GM19023 (cell line): ENCODE results near the gene RMDN2.
"Not testable (repeated sequence)": the region's sequence is repeated elsewhere in the genome, so short reads cannot be mapped to it uniquely, and the experiment has no call there.

Source experiments
- ATAC-seq: cut with Tn5 transposase; IDR thresholded peaks from one replicate; pipeline ENCODE4 v1.9.1; 2021; ENCODE audit warnings: mild to moderate bottlenecking, moderate library complexity; ENCODE audit not compliant: unreplicated experiment

The RMDN2 gene

DNA sequence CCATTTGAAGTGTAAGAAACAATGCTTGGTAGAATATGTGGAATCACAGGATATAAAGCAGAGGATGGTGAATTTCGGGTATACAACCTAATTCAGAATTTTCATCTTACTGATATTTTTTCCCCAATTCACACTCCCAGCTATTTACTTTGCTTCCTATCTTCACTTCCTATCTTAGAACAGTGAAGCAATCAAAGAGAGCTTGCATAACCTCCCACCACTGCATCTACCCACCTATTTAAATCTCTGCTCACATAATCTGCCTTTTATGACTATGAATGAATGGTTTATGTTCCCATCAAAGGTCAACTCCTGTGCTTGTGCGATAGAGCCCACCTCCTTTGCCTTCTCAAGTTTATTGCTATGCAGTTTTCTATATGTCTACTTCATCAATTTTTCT lies 3.3 kb downstream of the RMDN2 start:
- no peak for ATAC-seq

DNA sequence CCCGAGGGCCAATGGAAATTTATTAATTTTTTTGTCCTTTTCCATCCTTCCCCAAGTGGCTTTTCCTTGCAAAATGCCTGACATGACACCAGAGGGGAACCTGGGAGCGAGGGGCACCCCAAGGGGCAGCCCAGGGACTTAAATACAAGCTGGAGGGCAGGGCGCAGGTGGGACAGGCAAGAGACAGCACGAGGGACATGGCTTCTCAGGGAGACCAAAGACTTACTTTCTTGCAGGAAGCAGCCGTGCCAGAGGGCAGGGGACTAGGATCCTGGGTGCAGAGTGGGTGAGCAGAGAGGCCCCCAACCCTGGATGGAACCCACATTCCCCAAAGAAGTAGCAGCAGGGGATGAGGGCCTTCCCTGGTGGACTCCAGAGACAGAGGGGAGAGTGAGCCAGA lies 5.3 kb downstream of the RMDN2 start:
- not testable (repeated sequence) for ATAC-seq

DNA sequence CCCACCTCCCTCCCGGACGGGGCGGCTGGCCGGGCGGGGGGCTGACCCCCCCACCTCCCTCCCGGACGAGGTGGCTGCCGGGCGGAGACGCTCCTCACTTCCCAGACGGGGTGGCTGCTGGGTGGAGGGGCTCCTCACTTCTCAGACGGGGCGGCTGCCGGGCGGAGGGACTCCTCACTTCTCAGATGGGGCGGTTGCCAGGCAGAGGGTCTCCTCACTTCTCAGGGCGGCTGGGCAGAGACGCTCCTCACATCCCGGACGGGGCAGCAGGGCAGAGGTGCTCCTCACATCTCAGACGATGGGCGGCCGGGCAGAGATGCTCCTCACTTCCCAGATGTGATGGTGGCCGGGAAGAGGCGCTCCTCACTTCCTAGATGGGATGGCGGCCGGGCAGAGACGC lies 7.8 kb downstream of the RMDN2 start:
- not testable (repeated sequence) for ATAC-seq

DNA sequence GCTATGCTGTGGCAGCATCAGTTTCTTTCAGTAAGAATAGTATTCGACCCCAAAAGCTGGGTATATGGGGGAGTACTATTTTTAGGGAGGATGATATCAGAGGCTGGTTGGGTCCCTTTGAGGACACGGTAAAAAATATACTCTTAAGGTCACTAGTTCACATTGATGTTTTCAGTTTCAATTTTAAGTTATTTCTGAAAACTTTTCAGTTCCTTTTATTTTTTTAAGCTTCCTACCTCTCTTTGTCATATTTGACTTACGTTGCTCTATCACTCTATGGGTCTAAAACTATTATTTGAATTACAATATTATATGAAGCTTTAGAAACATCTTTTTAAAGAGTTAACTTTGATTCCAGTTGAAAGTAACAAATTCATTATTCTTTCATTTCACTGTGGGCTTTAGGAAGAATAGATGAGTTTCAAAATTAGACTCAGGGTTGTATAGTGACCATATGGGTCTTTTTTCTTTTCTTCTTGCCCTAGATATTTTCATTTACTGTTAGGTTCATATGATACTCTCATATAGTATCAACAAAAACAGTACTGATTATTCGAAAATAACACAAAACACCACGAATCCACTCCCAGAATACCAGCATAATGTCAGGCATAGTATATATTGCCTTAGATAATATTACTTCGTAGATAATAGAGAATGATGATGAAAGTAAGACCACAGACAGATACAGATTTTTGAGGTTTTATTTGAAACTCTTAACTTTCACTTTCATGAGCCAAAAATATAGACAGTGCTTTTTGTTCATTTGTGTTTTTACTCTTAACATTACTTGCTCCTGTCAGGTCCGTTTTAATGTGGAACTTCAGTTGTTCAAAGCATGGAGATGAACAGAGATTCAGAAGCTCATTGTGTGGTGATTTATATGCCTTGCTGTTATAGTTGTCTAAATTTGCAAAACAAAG lies 9.8 kb downstream of the RMDN2 start:
- ATAC-seq = peak; percentile 76

DNA sequence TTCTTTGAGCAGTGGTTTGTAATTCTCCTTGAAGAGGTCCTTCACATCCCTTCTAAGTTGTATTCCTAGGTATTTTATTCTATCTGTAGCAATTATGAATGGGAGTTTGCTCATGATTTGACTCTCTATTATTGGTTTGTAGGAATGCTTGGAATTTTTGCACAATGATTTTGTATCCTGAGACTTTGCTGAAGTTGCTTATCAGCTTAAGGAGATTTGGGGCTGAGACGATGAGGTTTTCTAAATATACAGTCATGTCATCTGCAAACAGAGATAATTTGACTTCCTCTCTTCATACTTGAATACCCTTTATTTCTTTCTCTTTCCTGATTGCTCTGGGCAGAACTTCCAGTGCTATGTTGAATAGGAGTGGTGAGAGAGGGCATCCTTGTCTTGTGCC lies 12.5 kb downstream of the RMDN2 start:
- ATAC-seq = not testable (repeated sequence)

DNA sequence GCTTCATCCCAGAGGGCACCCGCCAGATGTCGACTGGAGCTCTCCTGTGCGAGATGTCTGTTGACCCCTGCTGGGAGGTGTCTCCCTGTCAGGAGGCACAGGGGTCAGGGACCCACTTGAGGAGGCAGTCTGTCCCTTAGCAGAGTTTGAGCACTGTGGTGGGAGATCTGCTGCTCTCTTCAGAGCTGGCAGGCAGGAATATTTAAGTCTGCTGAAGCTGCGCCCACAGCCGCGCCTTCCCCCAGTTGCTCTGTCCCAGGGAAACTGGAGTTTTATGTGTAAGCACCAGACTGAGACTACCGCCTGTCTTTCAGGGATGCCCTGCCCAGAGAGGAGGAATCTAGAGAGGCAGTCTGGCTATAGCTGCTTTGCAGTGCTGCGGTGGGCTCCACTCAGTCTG lies 16.2 kb downstream of the RMDN2 start:
- not testable (repeated sequence) for ATAC-seq

DNA sequence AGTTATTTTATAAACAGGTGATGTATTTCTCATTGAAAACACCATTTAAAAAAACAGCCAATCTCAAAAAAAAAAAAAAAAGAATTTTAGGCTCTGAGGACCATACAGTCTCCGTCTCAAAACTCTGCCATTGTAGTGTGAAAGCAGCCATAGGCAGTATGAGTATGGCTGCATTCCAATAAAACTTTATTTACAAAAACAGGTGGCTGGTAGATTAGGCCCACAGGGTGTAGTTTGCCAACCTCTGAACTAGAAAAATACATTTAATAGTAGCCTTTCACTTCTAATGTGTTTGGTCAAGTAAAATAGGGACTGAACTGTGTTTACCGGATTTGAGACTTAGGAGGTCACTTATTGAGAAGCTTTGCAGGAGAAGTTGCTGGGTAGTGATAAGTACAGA lies 19.2 kb downstream of the RMDN2 start:
- ATAC-seq = no peak

DNA sequence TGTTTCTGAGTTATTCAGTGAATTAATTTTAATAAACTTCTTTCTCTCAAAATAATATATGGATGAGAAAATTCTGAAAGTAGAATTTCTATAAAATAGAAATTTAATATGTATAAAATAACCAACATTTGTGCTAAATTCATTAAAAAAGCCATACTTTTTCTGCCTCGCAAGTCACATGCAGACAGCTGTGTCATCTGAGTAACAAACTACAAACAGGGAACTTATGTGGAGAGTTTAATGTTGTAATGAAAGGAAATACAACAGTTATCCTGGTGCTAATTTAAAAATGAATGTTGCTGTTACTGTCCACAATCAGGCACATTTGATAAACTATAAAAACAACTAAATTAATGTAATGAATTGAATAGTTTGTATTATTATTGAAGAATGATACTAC lies 22.2 kb downstream of the RMDN2 start:
- ATAC-seq = no peak

DNA sequence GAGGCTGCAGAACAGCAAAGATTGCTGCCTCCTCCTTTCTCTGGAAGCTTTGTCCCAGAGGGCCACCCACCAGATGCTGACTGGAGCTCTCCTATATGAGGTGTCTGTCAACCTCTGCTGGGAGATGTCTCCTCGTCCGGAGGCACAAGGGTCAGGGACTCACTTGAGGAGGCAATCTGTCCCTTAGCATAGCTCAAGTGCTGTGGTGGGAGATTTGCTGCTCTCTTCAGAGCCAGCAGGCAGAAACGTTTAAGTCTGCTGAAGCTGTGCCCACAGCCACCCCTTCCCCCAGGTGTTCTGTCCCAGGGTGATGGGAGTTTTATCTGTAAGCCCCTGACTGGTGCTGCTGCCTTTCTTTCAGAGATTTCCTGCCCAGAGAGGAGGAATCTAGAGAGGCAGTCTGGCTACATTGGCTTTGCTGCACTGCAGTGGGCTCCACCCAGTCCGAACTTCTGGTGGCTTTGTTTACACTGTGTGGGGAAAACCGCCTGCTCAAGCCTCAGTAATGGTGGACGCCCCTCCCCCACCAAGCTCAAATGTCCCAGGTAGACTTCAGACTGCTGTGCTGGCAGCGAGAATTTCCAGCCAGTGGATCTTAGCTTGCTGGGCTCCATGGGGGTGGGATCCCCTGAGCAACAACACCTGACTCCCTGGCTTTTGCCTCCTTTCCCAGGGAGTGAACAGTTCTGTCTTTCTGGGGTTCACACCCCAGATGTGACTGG lies 37.1 kb downstream of the RMDN2 start:
- ATAC-seq = not testable (repeated sequence)

DNA sequence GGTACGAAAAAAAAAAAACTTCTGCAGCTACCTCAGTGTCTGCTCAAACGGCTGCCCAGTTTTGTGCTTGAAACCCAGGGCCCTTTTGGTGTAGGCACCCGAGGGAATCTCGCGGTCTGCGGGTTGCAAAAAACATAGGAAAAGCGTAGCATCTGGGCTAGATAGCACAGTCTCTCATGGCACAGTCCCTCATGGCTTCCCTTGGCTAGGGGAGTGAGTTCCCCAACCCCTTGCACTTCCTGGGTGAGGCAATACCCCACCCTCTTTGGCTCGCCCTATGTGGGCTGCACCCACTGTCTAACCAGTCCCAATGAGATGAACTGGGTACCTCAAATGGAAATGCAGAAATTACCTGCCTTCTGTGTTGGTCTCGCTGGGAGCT lies 37.6 kb downstream of the RMDN2 start:
- ATAC-seq = not testable (repeated sequence)

DNA sequence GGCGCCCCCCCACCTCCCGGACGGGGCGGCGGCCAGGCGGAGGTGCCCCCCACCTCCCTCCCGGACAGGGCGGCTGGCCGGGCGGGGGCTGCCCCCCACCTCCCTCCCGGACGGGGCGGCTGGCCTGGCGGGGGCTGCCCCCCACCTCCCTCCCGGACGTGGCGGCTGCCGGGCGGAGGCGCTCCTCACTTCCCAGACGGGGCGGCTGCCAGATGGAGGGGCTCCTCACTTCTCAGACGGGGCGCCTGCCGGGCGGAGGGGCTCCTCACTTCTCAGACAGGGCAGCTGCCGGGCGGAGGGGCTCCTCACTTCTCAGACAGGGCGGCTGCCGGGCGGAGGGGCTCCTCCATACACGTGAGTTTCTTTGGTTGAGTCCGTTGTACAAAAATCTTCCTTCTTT lies 38.8 kb downstream of the RMDN2 start:
- not testable (repeated sequence) for ATAC-seq

DNA sequence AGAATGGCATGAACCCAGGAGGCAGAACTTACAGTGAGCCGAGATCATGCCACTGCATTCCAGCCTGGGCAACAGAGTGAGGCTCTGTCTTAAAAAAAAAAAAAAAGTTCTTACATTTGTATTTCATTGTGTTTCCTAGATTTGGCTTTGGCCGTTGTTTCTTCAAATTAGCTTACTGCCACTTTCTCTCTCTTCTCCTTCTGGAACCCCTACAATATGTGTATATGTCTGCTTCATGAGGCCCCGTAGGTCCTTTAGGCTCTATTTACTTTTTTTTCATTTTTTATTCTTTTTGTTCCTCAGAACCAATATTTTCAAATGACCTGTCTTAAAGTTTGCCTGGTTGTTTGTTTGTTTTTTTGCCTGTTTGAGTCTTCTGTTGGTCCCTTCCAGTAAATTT lies 41.2 kb downstream of the RMDN2 start:
- ATAC-seq = no peak

DNA sequence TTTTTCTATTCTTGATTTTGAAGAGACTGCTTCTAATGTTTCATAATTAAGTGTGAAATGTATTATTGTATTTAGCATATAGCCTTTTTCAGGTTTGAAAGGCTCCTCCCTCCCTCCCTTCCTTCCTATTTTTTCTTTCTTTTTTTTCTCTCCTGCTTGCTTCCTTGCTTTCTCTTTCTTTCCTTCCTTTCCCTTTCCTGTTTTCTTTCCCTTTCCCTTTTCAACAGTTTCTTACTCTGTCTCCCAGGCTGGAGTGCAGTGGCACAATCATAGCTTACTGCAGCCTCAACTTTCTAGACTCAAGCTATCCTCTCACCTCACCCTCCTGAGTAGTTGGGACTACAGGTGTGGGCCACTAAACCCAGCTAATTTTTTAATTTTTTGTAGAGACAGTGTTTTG lies 44.6 kb downstream of the RMDN2 start:
- ATAC-seq = no peak

DNA sequence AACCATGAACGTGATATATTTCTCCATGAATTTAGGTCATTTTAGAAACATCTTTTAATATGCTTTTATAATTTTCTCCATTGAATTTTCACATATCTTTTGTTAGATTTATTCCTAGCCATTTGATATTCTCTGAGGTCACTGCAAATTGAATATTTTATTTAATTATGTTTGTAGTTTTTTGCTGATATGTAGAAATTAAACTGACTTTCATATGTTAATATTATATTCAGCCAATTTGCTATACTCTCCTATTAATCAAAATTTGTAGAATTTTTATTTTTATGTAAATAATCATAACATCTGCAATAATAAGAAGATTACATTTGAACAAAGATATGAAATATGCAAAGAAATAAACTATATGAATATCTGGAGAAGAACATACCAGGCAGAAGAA lies 46.9 kb downstream of the RMDN2 start:
- ATAC-seq = no peak

DNA sequence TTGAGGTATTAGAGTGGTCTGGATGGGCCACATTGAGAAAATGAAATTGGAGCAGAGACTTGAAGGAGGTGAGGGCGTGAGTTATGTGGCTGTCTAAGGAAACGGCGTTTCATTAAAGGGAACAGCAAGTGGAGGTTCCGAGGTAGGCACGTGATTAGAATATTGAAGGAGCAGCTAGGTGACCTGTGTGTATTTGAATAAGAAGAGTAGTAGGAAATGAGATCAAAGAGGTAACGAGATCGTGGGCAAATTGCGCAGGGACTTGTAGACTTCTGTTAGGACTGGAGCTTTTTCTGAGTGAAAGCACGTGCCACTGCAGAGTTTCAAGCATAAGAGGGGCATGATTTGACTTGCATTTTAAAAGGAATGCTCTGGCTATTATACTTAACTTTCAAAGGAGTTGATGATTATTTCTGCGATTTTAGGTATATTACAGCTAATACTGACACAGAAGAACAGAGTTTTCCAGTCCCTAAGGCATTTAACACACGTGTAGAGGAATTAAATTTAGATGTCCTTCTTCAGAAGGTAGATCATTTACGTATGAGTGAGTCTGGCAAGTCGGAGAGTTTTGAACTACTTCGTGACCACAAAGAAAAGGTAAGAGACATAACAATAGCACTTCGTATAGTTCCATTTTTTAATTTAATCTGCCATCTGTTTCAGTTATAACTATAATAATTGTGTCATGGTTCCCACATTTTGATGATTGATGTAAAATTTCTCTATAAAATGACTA lies 48.7 kb downstream of the RMDN2 start:
- no peak for ATAC-seq

DNA sequence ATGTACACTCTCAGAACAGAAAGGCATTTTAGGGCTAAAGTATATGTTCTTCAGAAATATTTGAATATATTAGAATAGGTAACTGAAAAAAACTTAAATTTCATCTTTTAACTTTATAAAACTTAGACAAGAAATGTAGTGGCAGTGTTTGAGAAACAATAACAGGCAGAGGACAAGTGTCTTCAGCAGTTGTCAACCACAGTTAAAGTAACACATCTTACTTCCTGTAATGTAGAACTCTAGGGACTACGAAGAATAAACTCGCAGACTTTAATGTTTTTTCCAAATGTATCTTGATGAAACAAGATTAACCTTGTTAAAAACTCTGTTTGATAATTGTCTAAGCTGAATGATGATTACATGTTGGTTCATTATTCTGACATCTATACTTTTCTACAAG lies 50.7 kb downstream of the RMDN2 start:
- no peak for ATAC-seq

DNA sequence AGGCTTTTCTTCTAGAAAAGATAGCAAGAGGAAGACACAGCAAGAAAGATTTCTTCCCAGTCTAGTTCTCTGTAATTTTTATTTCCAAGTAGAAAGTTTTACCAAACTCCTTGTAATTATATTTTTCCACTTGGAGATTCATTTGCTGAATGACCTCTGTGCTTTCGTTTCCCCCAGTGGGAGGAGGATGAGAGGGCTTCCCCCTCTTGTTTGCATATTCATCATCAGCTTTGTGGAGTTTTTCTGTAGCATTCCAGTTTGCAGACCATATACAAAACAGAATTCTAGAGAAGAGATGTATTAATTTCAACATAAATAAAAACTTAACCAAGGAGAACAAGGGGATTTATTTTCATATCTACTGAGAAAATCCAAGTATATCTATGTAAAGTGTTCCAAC lies 51.3 kb downstream of the RMDN2 start:
- no peak for ATAC-seq

DNA sequence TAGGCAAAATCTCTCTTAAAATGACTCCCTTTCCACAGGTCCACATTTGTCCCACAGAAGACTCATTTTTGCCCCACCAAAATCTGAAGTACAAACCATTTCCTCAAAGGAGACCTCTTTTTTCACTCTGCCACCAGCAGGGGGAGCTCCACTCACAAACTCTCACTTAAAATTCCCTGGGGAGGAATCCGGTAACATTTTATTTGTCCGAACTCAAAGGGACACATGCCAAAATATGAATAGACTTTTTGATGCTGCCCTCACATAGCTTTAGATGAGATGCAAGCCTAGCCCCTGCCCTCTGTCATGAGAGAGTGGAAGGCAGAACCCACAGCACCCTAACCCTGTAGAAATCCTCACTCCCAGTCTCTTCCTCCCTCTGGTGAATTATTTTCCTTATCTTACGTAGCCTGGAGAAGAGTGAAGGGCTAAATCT lies 57.1 kb downstream of the RMDN2 start:
- ATAC-seq = no peak

DNA sequence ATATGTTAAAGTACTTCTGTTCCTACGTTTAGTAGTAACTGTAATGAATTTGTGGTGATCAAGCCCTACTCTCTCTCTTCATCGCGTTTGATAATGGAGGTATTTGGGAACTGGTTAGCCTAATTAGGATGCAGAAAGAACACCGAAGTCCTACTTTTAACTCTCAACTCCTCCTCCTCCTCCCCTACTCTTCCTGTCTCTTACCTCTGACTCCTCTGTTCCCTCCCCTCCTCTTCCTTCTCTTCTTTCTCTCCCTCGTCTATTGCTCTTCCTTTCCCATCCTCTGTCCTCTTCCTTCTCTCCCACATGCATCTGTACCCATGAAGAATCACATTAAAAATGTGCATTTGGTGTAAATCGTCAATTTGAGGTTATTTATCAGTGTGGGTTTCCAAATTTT lies 57.8 kb downstream of the RMDN2 start:
- no peak for ATAC-seq

DNA sequence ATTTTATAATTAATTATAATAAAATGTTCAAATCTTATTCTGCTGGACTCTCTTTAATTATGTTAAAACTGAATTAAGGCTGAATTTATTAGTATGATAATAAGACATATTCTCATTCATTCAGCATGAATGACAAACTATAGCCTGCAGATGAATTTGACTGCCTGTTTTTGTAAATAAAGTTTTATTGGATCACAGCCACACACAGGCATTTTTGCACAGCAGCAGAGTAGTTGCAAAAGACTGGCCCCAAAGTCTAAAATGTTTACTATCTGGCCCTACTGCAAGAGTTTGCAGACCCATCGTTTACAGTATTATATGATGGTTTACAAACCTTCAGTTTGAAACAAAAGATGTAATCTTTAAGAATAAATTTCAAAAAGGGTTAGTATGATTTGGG lies 58.6 kb downstream of the RMDN2 start:
- ATAC-seq = no peak

DNA sequence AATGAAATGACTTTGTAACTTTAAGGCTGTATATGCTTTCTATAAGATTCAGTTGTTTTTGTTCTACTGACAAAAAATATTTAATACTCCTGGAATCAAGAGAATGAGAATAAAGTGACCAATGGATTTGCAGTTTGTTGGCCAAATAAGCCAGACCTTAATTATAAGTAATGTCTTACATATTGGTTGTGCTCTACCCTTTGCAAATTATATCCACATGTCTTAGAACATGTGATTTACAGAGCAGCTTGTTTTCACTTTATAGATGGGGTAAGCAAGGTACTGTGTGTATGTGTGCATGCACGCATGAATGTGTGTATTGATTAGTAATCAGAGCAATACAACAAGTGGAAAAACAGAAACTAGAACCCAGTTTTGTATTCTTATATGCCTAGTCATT lies 59.1 kb downstream of the RMDN2 start:
- no peak for ATAC-seq

DNA sequence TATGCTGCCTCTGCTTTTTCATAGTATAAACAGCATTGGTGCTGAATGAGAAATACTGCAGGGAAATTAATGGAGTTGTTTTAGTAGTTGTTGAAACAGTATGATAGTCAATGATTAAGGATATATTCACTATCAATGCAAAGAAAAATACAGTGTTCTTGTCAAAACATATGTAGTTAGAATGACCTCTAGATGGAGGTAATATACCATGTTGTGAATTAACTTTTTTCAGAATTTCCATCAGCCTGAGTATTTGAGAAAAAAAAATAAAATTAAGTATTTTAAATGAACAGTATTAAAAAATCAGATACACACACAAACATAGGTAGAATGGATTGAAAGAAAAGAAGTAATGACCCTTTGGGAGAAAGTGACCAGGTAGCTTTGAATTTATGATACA lies 59.5 kb downstream of the RMDN2 start:
- no peak for ATAC-seq
